ENCODE data around the gene MYOZ2.

MYOZ2 gene

GRCh38 chr4:119099227-119099810 lies 36.3 kb upstream of the MYOZ2 start:
- no peak overlapping the region for H3K4me3 ChIP-seq (replicated peaks; ENCODE audit: low read depth, low read length)
- peak; percentile 82 for DNase-seq (ENCODE audit: extremely low read depth, low read depth)
- no peak for TF ChIP-seq CTCF (IDR thresholded peaks at IDR 0.05; ENCODE audit: low read depth, low read length, missing control alignments)

GRCh38 chr4:119100655-119101054 lies 35.0 kb upstream of the MYOZ2 start:
- no peak for TF ChIP-seq CTCF (IDR thresholded peaks at IDR 0.05; ENCODE audit: low read depth, low read length, missing control alignments)
- DNase-seq (ENCODE audit: extremely low read depth, low read depth) = no peak
- no peak overlapping the region for H3K4me3 ChIP-seq (replicated peaks; ENCODE audit: low read depth, low read length)

- TF ChIP-seq CTCF (IDR thresholded peaks at IDR 0.05; ENCODE audit: low read depth, low read length, missing control alignments) = no peak
- no peak overlapping the region for H3K4me3 ChIP-seq (replicated peaks; ENCODE audit: low read depth, low read length)
- peak; percentile 96 for DNase-seq (ENCODE audit: extremely low read depth, low read depth)
Observed at GRCh38 chr4:119103263-119103662, 32.4 kb upstream of the MYOZ2 start.

- no peak overlapping the region for H3K4me3 ChIP-seq (replicated peaks; ENCODE audit: low read depth, low read length)
- no peak for DNase-seq (ENCODE audit: extremely low read depth, low read depth)
- no peak for TF ChIP-seq CTCF (IDR thresholded peaks at IDR 0.05; ENCODE audit: low read depth, low read length, missing control alignments)
Observed at GRCh38 chr4:119104644-119105273, 30.9 kb upstream of the MYOZ2 start.

- no peak overlapping the region for H3K4me3 ChIP-seq (replicated peaks; ENCODE audit: low read depth, low read length)
- no peak for TF ChIP-seq CTCF (IDR thresholded peaks at IDR 0.05; ENCODE audit: low read depth, low read length, missing control alignments)
- no peak for DNase-seq (ENCODE audit: extremely low read depth, low read depth)
Observed at GRCh38 chr4:119105605-119106004, 30.0 kb upstream of the MYOZ2 start.

GRCh38 chr4:119106036-119107000 lies 29.3 kb upstream of the MYOZ2 start:
- no peak for DNase-seq (ENCODE audit: extremely low read depth, low read depth)
- no peak for TF ChIP-seq CTCF (IDR thresholded peaks at IDR 0.05; ENCODE audit: low read depth, low read length, missing control alignments)
- no peak overlapping the region for H3K4me3 ChIP-seq (replicated peaks; ENCODE audit: low read depth, low read length)
